ENCODE data around the gene ARHGAP26. TPM values are rescaled to one million over a fixed set of nuclear protein-coding genes. Genes with fewer than 3 reads are reported as not detected.

The ARHGAP26 gene
- total and polyA plus RNA-seq, 2 of the 4 experiments (the other 2 are of a cell fraction) = 0.54 to 0.56 TPM

DNA sequence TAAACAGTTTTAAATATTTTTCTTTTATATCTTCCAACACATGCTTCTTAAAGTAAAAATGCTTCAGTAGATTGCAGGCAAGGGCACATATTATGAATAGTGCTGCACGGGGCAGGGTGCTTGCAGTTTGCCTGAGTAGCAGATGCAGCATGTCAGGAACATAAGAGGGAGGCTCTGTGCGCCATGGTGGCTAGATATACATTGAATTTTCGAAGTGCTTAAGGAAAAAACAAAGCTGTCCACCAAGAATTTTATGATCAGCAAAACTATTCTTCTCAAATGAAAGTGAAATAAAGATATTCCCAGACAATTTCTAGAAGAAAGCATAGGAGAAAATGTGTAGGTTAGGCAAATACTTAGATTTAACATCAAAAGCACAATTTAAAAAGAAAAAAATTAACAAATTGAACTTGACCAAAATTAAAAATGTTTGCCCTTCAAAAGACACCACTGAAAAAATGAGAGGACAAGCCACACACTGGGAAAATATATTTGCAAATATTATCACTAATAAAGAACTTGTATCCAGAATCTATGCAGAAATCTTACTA is 420.2 kb downstream of the ARHGAP26 start:
- DNase-seq = no peak
- Histone ChIP-seq H4K5ac (ENCODE audit: low read depth, low read length) (no peak overlapping the region), H3K9me3 (ENCODE audit: control insufficient read depth, insufficient read depth, low read length) (peaks cover 4% of the 10 kb centered on the region), H3K18ac (ENCODE audit: low read depth, low read length) (no peak overlapping the region), H3K27ac (ENCODE audit: insufficient read depth, low read length) (no peak overlapping the region), H3K9me1 (ENCODE audit: insufficient read depth, low read length) (no peaks in the 10 kb centered on the region), H2AK9ac (replicated peaks; ENCODE audit: low read depth, low read length, poor library complexity) (no peak overlapping the region), H3K36me3 (ENCODE audit: control insufficient read depth, insufficient read depth, low read length) (no peaks in the 10 kb centered on the region), H3K14ac (replicated peaks; ENCODE audit: low read depth, low read length) (no peak overlapping the region), H2BK15ac (ENCODE audit: low read depth, low read length) (no peak overlapping the region), H3K56ac (ENCODE audit: extremely low read depth, insufficient read depth, low read length) (no peak overlapping the region), H2AFZ (replicated peaks; ENCODE audit: low read length, poor library complexity) (no peak overlapping the region), H3K23ac (ENCODE audit: low read depth, low read length) (no peak overlapping the region), H2BK120ac (ENCODE audit: low read depth, low read length) (no peak overlapping the region), H3K9ac (ENCODE audit: low read depth, low read length) (no peak overlapping the region), H2BK5ac (ENCODE audit: low read depth, low read length, poor library complexity, severe bottlenecking) (no peak overlapping the region), H2BK20ac (ENCODE audit: low read depth, low read length) (no peak overlapping the region), H3K4me2 (ENCODE audit: low read depth, low read length) (no peak overlapping the region), H2AK5ac (ENCODE audit: low read depth, low read length) (no peak overlapping the region), H3K4ac (ENCODE audit: low read depth, low read length) (no peak overlapping the region), H4K20me1 (ENCODE audit: insufficient read depth, low read length) (no peaks in the 10 kb centered on the region), H3K79me1 (ENCODE audit: low read depth in 1 of 2, low read length in 2 of 2) (no peaks in the 10 kb centered on the region), H3K27me3 (ENCODE audit: control insufficient read depth, insufficient read depth, low read length) (no peaks in the 10 kb centered on the region), H3K4me1 (ENCODE audit: control insufficient read depth, insufficient read depth, low read length) (peaks cover under 1% of the 10 kb centered on the region; the same call in 1 of the 2 replicates), H4K91ac (ENCODE audit: insufficient read depth, low read depth, low read length) (no peak overlapping the region), H4K8ac (ENCODE audit: low read depth in 2 of 2, low read length in 2 of 2) (no peak overlapping the region), H3K4me3 (ENCODE audit: insufficient read depth, low read depth, low read length) (no peak overlapping the region)
- TF ChIP-seq CHD1 (IDR thresholded peaks at IDR 0.05; ENCODE audit: low read depth, low read length) = no peak
- no peak for ATAC-seq (ENCODE audit: low read depth)
- in situ Hi-C loops (cut with MboI; ENCODE audit: low sequenced_read_pairs) (no loop called here), intact Hi-C loops (cut with micrococcal nuclease) (no loop called here), dilution Hi-C loops (cut with HindIII; ENCODE audit: low sequenced_read_pairs, unreplicated experiment) (no loop called here)
- ChIA-PET POLR2A (ENCODE audit: unreplicated experiment) (no interaction called here), CTCF (interaction anchor here (0.6 kb wide), 1 partner anchor 477 kb away, joined by 4 read pairs; no protein-coding TSS in a partner anchor)
- no CpG with 5 or more reads among the region's 3 CpGs for WGBS, 2 experiments (ENCODE audit: extremely low coverage in 2 of 2, insufficient read length in 1 of 2)
- no TSS peak for BruUV-seq (replicated peaks)
